ENCODE results near the gene DDX1. TPM values are rescaled to one million over a fixed set of nuclear protein-coding genes. Genes with fewer than 3 reads are reported as not detected.

Gene DDX1
- total RNA-seq, 2 experiments from 2014 or later, result 42.7 to 91.8 TPM

- H4K20me1 ChIP-seq (ENCODE audit: insufficient read depth, low read length), result no peaks in the 10 kb centered on the region
- CTCF ChIA-PET (ENCODE audit: unreplicated experiment), result no interaction called here
- no peaks in the 10 kb centered on the region for H3K9me2 ChIP-seq (ENCODE audit: insufficient read depth, low read length)
- no peak for TF ChIP-seq EZH2phosphoT487 (IDR thresholded peaks at IDR 0.05; ENCODE audit: borderline replicate concordance, low read depth, low read length)
- TF ChIP-seq CTCF (conservative IDR thresholded peaks at IDR 0.05; ENCODE audit: low read length), result no peak
- H3K4me3 ChIP-seq (ENCODE audit: low read depth, low read length, poor library complexity, severe bottlenecking), result no peak overlapping the region
- no peak overlapping the region for H3K4me2 ChIP-seq (ENCODE audit: low read length)
- no peak overlapping the region for H2AFZ ChIP-seq (ENCODE audit: low read length)
- H3K4me1 ChIP-seq (ENCODE audit: insufficient read depth, low read length, poor library complexity, severe bottlenecking), result no peaks in the 10 kb centered on the region
- POLR2A ChIA-PET, result no interaction called here
- H3K36me3 ChIP-seq (ENCODE audit: insufficient read depth, low read length), result no peaks in the 10 kb centered on the region
- H3K27ac ChIP-seq (ENCODE audit: low read depth, low read length, poor library complexity, severe bottlenecking), result no peak overlapping the region
- intact Hi-C loops (cut with micrococcal nuclease; ENCODE audit: unreplicated experiment), result no loop called here
- H3K9me3 ChIP-seq (ENCODE audit: low read length), result no peaks in the 10 kb centered on the region
- H3K79me2 ChIP-seq (ENCODE audit: insufficient read depth, low read depth, low read length), result no peaks in the 10 kb centered on the region
- no peak for DNase-seq (ENCODE audit: low spot score)
- BruUV-seq (replicated peaks), result no TSS peak
Measured at GRCh38 chr2:15652252-15652651, 60.6 kb downstream of the DDX1 start.

- TF ChIP-seq EZH2phosphoT487 (IDR thresholded peaks at IDR 0.05; ENCODE audit: borderline replicate concordance, low read depth, low read length) (no peak), CTCF (conservative IDR thresholded peaks at IDR 0.05; ENCODE audit: low read length) (no peak)
- Histone ChIP-seq H3K4me3 (ENCODE audit: low read depth, low read length, poor library complexity, severe bottlenecking) (no peak overlapping the region), H3K9me2 (ENCODE audit: insufficient read depth, low read length) (no peaks in the 10 kb centered on the region), H3K9me3 (ENCODE audit: low read length) (no peaks in the 10 kb centered on the region), H3K4me1 (ENCODE audit: insufficient read depth, low read length, poor library complexity, severe bottlenecking) (no peaks in the 10 kb centered on the region), H4K20me1 (ENCODE audit: insufficient read depth, low read length) (no peaks in the 10 kb centered on the region), H3K27ac (ENCODE audit: low read depth, low read length, poor library complexity, severe bottlenecking) (no peak overlapping the region), H3K79me2 (ENCODE audit: insufficient read depth, low read depth, low read length) (no peaks in the 10 kb centered on the region), H3K36me3 (ENCODE audit: insufficient read depth, low read length) (no peaks in the 10 kb centered on the region), H3K4me2 (ENCODE audit: low read length) (no peak overlapping the region), H2AFZ (ENCODE audit: low read length) (no peak overlapping the region)
- ChIA-PET CTCF (ENCODE audit: unreplicated experiment) (no interaction called here), POLR2A (no interaction called here)
- no TSS peak for BruUV-seq (replicated peaks)
- no peak for DNase-seq (ENCODE audit: low spot score)
- intact Hi-C loops (cut with micrococcal nuclease; ENCODE audit: unreplicated experiment), result no loop called here
Measured at GRCh38 chr2:15652801-15653200, 61.1 kb downstream of the DDX1 start.

GRCh38 chr2:15653806-15654726 lies 62.4 kb downstream of the DDX1 start:
- no peak overlapping the region for H3K27ac ChIP-seq (ENCODE audit: low read depth, low read length, poor library complexity, severe bottlenecking)
- POLR2A ChIA-PET, result no interaction called here

More at GRCh38 chr2:15653806-15654726, 62.4 kb downstream of the DDX1 start:
- no peak overlapping the region for H2AFZ ChIP-seq (ENCODE audit: low read length)
- intact Hi-C loops (cut with micrococcal nuclease; ENCODE audit: unreplicated experiment), result no loop called here
- no peaks in the 10 kb centered on the region for H3K9me2 ChIP-seq (ENCODE audit: insufficient read depth, low read length)
- no peaks in the 10 kb centered on the region for H3K4me1 ChIP-seq (ENCODE audit: insufficient read depth, low read length, poor library complexity, severe bottlenecking)
- H3K4me2 ChIP-seq (ENCODE audit: low read length), result no peak overlapping the region
- H3K4me3 ChIP-seq (ENCODE audit: low read depth, low read length, poor library complexity, severe bottlenecking), result no peak overlapping the region
- no peaks in the 10 kb centered on the region for H3K36me3 ChIP-seq (ENCODE audit: insufficient read depth, low read length)
- no peaks in the 10 kb centered on the region for H4K20me1 ChIP-seq (ENCODE audit: insufficient read depth, low read length)
- no peaks in the 10 kb centered on the region for H3K9me3 ChIP-seq (ENCODE audit: low read length)
- CTCF ChIA-PET (ENCODE audit: unreplicated experiment), result no interaction called here
- DNase-seq (ENCODE audit: low spot score), result no peak
- BruUV-seq (replicated peaks), result no TSS peak
- no peaks in the 10 kb centered on the region for H3K79me2 ChIP-seq (ENCODE audit: insufficient read depth, low read depth, low read length)
- TF ChIP-seq CTCF (conservative IDR thresholded peaks at IDR 0.05; ENCODE audit: low read length) (no peak), EZH2phosphoT487 (IDR thresholded peaks at IDR 0.05; ENCODE audit: borderline replicate concordance, low read depth, low read length) (no peak)
